GM19328 (cell line): ENCODE measurements around the gene ZNF37A.
"Not testable (repeated sequence)": the region's sequence is repeated elsewhere in the genome, so short reads cannot be mapped to it uniquely, and the experiment has no call there.

Source experiments
- ATAC-seq: cut with Tn5 transposase; IDR thresholded peaks from one replicate; pipeline ENCODE4 v1.9.1; 2021; ENCODE audit warnings: mild to moderate bottlenecking, moderate library complexity; ENCODE audit not compliant: unreplicated experiment

Gene ZNF37A

DNA sequence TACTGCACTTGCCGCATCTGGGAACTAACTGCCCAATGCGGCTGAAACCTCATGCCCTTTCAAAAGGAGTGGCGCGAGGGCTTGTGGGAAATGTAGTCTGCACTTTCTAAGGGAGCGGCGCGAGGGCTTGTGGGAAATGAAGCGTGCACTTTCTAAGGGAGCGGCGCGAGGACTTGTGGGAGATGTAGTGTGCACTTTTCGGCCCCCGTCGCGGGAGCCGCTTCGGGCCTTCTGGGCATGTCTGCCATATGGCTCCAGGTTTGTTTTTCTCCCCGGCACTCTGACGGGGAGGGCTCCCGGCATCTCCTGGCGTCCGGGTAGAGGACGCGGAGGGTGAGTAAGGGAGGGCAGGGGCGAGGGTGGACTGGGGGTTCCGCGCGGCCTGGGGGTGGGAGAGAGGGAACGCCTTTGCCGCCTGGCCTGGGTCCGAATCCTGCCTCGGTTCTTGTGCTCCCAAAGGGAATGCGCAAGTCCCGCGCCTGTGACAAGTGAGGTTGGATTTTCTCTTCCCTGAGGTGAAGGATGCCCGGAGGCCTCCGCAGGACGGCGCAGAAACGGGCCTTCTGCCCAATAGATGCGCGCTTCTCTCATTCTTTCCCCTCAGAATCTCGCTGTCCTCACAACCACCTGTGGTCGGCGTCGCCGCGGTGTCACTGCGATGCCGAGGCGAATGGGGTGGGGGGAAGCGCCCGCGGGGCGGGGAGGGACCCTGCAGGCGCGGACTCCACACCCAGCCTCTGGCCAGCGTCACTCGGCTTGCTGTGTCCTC, at the start of gene ZNF37A:
Gene ZNF37A (plus strand): TSS at position 180 of the 769 bp plus-strand sequence. CDS start 2,281 bp downstream, outside the sequence.
- ATAC-seq, result peak; percentile 96

DNA sequence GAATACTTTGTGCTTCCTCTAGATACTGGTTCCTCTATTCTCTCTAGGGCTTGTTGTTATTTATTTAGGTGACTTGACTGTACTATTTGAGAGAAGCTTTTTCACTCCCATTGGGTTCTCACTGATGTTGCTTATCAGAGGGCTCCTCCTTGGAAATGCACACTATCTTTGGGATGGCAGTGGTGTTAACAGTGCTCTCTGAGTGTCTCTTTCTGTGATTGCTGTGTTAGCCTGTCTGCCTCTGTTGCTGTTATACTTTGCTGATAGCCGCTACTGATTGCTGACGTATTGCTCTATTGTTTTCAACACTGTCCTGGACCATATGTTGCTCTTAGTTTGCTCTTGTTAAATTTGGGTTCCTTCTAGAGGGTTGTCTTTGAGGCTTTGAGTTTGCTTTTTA, 49.0 kb upstream of the ZNF37A start:
- no peak for ATAC-seq

DNA sequence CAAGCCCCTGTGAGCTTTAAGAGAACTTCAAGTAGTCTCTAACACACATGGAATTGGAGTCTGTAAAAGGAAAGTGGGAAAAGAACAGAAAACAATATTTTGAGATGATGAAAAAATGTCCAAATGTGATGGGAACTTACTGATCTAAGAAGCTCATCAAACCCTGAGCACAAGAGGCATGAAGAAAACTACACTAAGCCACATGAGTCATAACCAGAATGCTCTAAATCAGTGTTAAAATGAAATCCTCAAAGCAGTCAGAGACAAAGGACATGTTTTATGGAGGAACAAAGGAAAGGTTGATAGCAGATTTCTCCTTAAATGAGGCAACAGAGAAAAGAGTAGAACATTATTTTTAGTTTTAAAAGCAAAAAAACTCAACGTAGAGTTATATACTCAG, 46.5 kb upstream of the ZNF37A start:
- no peak for ATAC-seq

DNA sequence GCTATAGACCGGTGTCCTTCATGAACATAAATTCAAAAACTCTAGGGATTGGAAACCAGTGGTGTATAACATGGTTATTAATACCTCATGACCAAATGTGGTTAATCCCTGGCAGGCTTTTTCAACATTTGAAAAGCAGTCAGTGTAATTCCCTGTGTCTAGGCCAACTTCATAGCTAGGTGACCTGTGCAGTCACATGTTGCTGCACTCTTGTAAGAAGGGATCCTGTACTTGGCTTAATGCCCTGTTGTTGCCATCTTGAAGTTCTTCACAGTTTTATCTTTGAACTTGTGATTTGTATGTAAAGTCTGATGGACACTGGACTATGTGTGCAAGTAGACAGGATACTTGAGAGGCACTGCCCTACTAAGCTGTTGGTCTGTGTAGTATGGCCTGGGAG, 43.9 kb upstream of the ZNF37A start:
- no peak for ATAC-seq

DNA sequence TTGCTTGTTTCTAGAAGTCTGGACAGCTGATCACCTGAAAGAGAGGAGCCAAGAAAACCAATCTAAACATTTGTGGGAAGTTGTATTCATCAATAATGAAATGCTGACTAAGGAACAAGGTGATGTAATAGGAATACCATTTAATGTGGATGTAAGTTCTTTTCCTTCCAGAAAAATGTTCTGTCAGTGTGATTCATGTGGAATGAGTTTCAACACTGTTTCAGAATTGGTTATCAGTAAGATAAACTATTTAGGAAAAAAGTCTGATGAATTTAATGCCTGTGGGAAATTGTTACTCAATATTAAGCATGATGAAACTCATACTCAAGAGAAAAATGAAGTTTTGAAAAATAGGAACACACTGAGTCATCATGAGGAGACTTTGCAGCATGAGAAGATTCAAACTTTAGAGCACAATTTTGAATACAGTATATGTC, 39.8 kb upstream of the ZNF37A start:
- no peak for ATAC-seq

DNA sequence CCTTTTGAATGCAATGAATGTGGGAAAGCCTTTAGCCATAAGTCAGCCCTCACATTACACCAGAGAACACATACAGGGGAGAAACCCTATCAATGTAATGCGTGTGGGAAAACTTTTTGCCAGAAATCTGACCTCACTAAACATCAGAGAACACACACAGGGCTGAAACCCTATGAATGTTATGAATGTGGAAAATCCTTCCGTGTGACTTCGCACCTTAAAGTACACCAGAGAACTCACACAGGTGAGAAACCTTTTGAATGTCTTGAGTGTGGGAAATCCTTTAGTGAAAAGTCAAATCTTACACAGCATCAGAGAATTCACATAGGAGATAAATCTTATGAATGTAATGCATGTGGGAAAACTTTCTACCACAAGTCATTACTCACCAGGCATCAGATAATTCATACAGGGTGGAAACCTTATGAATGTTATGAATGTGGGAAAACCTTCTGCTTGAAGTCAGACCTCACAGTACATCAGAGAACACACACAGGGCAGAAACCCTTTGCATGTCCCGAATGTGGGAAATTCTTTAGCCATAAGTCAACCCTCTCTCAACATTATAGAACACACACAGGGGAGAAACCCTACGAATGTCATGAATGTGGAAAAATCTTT, 38.8 kb upstream of the ZNF37A start:
- ATAC-seq, result not testable (repeated sequence)

DNA sequence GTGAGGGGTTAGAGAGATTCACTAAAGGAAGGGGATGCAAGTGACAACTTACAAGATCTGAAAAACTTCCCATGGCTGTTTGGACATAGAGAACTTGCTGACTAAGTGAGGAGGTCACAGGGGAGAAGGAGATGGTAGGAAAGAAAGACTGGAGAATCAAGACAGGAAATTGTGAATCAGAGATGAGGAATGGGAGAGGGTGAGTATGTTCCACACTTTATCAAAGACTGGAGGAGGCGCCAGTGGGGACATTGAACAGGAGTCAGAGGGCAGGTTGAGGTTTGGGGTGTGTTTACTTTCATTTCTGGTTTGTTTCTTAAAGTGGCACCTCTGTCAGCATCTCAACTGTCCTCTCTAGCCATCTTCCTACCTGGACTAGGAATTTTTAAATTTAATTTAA, 24.5 kb upstream of the ZNF37A start:
- not testable (repeated sequence) for ATAC-seq

DNA sequence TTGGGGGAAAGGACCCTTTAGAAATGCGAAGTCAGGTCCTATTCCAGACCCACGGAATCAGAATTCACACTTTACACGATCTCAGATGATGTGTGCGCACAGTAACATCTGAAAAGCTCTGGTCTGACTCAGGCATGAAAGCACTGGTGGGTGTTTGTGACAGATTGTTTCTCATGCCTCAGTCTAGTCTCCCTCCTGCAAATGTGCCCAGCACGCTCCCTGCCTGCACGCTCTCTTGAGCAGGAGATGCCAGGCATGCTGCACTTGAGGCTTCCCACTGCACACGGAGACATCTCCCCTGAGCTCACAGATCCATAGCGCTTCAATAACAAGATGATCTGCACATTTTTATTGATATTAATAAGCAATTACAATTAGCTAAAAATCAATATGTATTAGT, 23.6 kb upstream of the ZNF37A start:
- no peak for ATAC-seq

DNA sequence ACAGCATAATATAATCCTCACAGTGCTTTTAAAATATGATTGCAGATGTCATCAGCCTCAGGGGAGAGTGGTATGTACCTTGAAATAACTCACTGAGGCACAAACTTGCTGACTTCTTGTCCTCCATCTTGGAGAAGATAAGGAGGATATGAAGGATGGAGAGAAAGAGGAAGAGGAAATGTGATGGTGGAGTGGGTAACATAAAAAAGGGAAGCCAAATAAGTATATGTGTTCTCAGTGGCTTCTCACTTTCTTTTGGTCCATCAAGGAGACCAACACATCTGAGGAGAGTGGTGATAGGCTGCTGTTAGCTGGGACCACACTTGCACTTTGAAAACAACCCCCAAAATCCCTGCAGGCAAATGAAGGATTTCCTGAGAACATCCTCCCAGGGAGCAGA, 21.6 kb upstream of the ZNF37A start:
- ATAC-seq, result no peak

DNA sequence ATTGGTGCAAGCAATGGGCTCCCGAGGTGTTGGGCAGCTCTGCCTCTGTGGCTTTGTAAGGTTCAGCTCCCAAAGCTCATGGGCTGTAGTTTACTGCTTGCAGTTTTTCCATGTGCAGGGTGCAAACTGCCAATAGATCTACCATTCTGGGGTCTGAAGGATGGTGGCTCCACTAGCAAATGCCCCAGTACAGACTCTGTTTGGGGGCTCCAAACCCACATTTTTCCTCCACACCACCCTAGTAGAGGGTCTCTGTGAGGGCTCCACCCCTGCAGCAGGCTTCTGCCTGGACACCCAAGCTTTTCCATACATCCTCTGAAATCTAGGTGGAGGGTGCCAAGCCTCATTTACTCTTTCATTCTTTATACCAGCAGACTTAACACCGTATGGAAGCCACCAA, 17.4 kb upstream of the ZNF37A start:
- ATAC-seq, result no peak

DNA sequence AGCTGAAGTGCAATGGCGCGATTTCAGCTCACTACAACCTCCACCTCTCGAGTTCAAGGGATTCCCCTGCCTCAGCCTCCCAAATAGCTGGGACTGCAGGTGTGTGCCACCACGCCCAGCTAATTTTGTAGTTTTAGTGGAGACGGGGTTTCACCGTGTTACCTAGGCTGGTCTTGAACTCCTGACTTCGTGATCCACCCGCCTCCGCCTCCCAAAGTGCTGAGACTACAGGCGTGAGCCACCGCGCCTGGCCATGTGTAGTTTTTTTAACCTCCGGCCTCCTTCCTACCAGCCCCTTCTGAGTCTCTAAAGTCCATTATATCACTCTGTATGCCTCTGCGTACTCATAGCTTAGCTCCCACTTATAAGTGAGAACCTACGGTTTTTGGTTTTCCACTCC, 819 bp upstream of the ZNF37A start:
- not testable (repeated sequence) for ATAC-seq

DNA sequence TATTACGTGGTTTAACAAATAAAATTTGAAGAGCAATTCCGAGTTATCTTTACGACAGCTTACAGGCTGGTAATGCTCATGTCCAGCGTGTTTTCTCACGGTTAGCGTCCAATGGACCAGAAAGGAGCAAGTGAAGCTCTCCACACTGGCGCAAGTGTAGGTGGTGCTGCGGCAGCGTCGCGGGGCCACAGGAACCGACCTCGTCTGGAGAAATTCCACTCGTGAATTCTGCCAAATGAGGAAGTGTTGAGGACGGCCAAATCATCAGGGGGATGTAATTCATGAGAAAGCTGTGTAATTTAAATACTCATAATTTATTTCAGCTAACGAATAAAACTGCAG, 350 bp upstream of the ZNF37A start:
- ATAC-seq, result peak; percentile 25

DNA sequence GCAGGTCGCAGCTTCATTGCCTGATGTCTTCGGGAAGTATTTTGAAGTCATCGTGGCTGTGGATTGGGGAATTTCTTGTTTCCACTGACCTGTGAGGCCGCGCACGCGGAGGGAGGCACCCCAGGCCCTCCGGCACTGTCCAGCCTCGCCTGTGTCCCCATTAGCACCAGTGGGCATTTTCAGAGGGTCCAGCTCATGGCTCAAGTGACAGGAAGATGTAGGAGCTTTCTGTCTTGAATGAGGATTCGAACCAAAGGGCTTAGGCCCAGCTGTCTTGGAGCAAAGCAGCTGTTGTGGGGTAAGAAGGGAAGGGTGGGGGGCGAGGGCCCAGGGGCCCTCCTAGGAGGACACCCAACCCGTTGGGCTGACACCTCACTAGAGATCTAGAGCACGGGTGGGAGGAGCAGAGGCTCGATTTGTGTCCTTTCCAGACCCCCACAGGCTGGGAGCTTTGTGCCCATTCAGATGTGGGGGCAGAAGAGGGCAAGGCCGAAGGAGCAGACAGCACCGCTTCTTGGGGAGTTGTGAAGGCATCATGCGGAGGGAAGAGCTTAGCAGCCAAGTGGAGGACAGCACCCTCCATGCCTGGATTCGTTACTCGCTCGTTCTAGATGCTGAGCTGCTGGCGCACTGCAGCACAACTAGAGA, 914 bp downstream of the ZNF37A start:
- no peak for ATAC-seq

DNA sequence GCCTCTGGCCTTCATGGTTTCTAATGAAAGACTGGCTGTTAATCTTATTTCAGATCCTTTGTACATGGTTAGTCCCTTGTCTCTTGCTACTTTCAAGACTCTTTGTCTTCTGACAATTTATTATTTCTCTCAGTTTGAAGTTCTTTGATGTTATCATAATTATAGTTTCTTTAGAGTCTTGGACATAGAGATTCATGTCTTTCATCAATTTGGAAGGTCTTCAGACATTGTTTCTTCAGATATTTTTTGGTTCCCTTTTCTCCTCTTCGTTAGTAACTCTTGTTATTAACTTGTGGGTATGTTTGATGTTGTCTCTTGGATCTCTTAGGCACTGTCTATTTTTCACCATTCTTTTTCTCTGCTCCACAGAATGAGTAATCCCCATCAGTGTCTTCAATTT, 8.7 kb downstream of the ZNF37A start:
- ATAC-seq, result no peak

DNA sequence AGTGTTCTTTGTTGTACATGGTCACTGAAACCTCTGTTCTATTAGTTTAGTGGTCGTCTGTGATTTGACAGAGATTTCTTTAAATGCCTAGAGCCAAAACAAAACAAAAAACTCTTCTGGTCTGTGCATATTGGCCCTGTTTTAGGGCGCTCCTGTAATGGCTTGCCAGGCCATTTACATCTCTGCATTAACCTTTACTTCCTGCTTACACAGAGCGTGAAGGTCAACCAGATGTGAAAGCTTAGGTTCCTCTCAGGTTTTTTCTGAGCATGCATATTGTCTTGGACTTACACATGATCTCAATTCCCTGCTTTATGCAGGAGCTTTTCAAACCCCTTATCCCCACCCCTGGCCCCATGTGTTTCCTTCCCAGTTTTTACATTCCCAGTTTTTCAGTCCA, 9.6 kb downstream of the ZNF37A start:
- no peak for ATAC-seq

DNA sequence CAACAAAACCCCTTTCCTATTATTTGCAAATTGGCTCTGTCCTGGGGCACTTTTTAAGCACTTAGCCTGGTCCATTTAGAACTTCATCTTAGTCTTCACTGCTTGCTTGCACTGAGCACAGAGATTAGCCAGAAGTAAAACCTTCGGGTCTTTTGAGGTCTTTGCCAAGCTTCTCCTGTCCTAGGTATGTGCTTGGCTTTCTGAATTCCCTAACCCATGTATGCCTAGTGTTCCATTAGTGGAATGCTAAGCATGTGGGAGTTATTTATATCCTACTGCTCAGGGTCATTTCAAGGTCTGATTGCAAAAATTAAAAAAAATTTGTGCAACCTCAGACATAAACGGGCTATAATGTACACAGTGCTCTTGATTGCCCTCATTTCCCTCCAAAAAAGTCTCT, 18.0 kb downstream of the ZNF37A start:
- no peak for ATAC-seq

DNA sequence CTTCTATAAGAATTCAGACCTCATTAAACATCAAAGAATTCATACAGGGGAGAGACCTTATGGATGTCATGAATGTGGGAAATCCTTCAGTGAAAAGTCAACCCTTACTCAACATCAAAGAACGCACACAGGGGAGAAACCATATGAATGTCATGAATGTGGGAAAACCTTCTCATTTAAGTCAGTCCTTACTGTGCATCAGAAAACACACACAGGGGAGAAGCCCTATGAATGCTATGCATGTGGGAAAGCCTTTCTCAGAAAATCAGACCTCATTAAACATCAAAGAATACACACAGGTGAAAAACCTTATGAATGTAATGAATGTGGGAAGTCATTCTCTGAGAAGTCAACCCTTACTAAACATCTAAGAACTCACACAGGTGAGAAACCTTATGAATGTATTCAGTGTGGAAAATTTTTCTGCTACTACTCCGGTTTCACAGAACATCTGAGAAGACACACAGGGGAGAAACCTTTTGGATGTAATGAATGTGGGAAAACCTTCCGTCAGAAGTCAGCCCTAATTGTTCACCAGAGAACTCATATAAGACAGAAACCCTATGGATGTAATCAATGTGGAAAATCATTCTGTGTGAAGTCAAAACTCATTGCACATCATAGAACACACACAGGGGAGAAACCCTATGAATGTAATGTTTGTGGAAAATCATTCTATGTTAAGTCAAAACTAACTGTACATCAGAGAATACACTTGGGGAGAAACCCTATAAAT, 24.1 kb downstream of the ZNF37A start:
- ATAC-seq, result no peak

DNA sequence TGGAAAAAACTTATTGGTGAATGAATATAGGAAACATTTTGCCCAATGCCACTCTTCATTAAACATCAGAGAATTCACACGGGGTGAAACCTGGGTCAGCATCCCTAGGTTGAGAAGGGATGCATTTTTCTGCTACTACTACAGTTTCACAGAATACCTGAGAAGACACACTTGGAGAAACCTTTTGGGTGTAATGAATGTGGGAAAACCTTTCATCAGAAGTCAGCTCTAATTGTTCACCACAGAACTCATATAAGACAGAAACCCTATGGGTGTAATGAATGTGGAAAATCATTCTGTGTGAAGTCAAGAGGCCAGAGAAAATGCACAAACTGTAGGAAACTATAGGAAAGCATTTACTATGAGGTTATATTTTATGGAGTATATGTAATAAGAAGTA, 24.9 kb downstream of the ZNF37A start:
- ATAC-seq, result no peak

DNA sequence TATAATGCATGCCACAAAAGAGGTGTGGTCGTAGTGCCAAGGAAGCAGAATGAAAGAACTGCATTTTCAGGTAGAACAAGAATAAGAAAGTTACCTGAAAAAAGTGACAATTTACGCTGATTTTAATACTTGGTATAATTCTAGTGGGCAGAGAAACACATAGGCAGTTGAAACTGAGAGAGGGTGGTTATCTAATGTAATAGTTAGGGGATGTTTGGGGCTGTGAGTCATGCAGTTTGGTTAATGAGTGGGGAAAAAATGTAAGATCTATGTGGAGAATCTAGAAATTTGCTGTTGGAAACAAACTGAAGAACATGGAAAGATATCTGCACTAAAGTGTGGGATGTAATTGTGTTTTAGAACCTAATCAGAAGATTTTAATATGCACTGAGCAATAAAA, 33.7 kb downstream of the ZNF37A start:
- ATAC-seq, result no peak

DNA sequence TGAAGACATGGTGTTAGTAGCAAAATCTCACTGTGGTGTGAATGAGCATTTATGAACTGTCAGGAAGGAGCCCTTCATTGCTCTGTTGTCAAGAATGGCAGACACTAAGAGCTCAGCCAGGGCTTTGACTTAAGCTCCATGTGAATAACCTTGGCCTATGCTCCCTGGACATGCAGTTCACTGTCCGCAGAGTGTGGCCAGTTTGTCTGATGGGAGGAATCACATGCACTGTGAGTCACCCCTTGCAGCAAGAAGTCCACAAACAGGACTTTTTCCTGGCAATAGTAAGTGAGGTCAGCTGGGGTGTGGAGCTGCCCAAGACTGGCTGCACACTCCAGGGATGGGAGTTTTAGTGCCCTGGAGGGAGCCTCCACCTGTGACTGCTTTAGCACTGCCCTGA, 49.5 kb downstream of the ZNF37A start:
- ATAC-seq, result no peak

DNA sequence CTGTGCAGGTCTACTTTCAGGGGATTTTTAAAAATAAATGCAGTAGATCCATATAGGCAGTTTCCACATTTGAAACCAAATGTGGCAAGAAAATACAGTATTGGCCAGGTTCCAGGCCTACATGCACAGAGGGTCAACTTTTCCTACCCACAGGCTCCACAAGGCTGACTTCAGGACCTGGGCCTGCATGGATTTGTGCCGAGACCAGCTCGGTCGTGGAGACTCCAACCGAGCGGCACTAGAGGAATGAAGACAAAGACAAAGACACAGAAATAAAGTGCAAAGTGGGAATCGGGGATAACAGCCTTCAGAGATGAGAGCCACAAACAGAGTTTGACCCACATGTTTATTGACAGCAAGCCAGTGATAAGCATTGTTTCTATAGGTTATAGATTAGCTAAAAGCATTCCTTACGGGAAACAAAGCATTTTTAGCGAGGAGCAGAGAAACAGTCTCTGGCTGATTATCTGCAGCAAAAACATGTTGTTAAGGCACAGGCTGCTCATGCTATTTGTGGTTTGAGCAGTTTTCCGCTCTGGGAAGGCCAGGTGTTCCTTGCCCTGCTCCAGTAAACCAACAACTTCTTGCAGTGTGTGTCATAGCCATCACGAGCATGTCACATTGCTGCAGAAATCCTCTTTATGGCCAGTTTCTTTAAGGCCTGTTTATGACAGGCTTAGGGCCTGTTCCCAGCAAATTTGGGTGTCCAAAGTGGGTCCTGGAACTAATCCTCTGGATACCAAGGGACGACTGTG, 52.6 kb downstream of the ZNF37A start:
- ATAC-seq, result no peak
